ENCODE measurements around the gene PDCD2L. TPM values are rescaled to one million over a fixed set of nuclear protein-coding genes. Genes with fewer than 3 reads are reported as not detected.

The PDCD2L gene
- total RNA-seq, 1 donor from 2014 or later: 30.0 TPM

DNA sequence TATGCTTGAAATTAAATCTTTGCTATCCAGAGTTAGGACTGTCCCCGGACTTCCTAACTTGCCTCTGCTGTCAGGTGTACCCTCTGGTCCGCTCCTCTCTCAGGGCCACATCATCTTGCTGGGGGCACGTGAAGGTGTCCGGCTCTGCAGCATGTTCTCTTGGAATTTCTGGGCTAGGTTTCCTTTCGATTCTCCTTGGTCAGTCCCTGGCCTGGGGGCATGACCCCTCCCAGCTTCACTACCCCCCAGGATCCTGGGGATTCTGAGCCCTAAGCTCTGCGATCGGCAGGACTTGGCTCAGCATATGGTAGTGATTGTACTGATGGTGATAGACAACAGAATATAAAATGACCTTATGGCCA lies 44.3 kb upstream of the PDCD2L start:
- Histone ChIP-seq H3K9me3 (no peaks in the 10 kb centered on the region), H3K4me3 (peak overlapping the region; percentile 40 to 50), H3K27me3 (no peaks in the 10 kb centered on the region), H3K27ac (peak overlapping the region; percentile 66 to 83), H3K36me3 (peaks cover 5 to 9% of the 10 kb centered on the region in 2 donors), H3K4me1 (peaks cover 0 to 3% of the 10 kb centered on the region in 2 donors)
- no peak for DNase-seq (ENCODE audit: low spot score in 2 of 2)
- TF ChIP-seq, protein P1, sequence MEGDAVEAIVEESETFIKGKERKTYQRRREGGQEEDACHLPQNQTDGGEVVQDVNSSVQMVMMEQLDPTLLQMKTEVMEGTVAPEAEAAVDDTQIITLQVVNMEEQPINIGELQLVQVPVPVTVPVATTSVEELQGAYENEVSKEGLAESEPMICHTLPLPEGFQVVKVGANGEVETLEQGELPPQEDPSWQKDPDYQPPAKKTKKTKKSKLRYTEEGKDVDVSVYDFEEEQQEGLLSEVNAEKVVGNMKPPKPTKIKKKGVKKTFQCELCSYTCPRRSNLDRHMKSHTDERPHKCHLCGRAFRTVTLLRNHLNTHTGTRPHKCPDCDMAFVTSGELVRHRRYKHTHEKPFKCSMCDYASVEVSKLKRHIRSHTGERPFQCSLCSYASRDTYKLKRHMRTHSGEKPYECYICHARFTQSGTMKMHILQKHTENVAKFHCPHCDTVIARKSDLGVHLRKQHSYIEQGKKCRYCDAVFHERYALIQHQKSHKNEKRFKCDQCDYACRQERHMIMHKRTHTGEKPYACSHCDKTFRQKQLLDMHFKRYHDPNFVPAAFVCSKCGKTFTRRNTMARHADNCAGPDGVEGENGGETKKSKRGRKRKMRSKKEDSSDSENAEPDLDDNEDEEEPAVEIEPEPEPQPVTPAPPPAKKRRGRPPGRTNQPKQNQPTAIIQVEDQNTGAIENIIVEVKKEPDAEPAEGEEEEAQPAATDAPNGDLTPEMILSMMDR (IDR thresholded peaks at IDR 0.05): no peak
- intact Hi-C loops (cut with DNase I): loop anchor here (1.0 to 5.0 kb wide), 2 partner anchors 122 to 141 kb away; partner anchors contain the start of gene WTIP

DNA sequence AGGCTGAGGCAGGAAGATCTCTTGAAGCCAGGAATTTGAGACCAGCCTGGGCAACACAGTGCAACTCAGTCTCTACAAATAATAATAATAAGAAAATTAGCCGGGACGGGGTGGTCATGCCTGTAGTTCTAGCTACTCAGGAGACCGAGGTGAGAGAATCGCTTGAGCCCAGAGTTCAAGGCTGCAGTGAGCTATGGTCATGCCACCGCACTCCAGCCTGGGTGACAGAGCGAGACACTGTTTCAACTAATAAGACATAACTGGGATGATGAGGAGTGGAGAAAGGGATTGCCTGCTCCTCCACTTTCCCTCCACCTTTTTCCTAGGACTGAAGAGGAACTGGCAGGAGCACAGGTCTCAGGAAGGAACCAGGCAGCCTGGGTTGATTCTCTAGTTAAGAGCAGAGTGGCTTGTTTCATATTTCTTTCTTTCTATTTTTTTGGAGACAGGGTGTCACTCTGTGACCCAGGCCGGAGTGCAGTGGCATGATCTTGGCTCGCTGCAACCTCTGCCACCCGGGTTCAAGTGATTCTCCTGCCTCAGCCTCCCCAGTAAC lies 43.8 kb upstream of the PDCD2L start:
- no peak for DNase-seq (ENCODE audit: low spot score in 2 of 2)
- H3K4me1 ChIP-seq: peaks cover 0 to 3% of the 10 kb centered on the region in 2 donors
- peak overlapping the region; percentile 66 to 83 for H3K27ac ChIP-seq
- H3K9me3 ChIP-seq: no peaks in the 10 kb centered on the region
- H3K27me3 ChIP-seq: no peaks in the 10 kb centered on the region
- H3K4me3 ChIP-seq: no peak overlapping the region
- TF ChIP-seq, protein P1 (IDR thresholded peaks at IDR 0.05): no peak
- H3K36me3 ChIP-seq: peaks cover under 1 to 4% of the 10 kb centered on the region in 2 donors
- intact Hi-C loops (cut with DNase I): no loop called here

DNA sequence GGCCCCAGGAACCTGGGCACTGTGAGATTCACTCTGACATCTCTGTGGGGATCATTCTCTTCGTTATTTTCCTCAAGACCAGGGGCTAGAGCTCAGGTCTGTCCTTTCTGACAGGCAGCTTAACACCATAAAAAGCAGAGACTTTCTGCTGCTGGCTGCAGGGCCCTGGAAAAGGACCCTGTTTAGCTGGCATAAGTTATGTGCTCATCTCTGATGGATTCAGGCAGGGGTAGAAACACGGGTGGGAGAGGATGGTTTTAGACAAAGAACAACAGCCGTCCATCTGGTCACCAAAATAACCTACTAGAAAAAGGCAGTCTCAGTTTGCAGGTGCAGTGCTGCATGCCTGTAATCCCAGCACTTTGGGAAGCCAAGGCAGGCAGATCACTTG lies 41.5 kb upstream of the PDCD2L start:
- intact Hi-C loops (cut with DNase I): no loop called here

DNA sequence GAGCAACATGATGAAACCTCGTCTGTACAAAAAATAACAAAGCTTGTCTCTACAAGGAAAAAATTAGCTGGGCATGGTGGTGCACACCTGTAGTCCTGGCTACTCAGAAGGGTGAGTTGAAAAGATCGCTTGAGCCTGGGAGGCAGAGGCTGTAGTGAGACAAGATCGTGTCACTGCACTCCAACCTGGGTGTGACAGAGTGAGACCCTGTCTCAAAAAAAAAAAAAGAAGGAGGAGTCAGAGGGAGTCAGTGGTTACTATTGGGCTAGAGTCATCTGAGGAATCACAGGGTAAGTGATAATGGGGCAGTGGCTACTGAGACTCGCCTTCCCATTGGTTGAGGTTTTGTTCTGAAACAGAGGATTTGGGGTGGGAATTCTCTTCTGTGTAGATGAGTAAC lies 41.1 kb upstream of the PDCD2L start:
- DNase-seq (ENCODE audit: low spot score in 2 of 2): no peak
- Histone ChIP-seq H3K27ac (no peak overlapping the region), H3K27me3 (no peaks in the 10 kb centered on the region), H3K4me1 (peaks cover 8 to 17% of the 10 kb centered on the region in 2 donors), H3K9me3 (no peaks in the 10 kb centered on the region), H3K4me3 (no peak overlapping the region), H3K36me3 (peaks cover 1 to 12% of the 10 kb centered on the region in 2 donors)
- TF ChIP-seq, protein P1 (IDR thresholded peaks at IDR 0.05): no peak
- intact Hi-C loops (cut with DNase I): no loop called here

More for the DNA sequence above, 41.5 kb upstream of the PDCD2L start:
- Histone ChIP-seq H3K36me3 (peaks cover 0 to 9% of the 10 kb centered on the region in 2 donors), H3K4me1 (peaks cover 8 to 17% of the 10 kb centered on the region in 2 donors), H3K27me3 (no peaks in the 10 kb centered on the region), H3K4me3 (no peak overlapping the region), H3K9me3 (no peaks in the 10 kb centered on the region), H3K27ac (no peak overlapping the region)
- no peak for DNase-seq (ENCODE audit: low spot score in 2 of 2)
- TF ChIP-seq, protein P1 (IDR thresholded peaks at IDR 0.05): no peak

DNA sequence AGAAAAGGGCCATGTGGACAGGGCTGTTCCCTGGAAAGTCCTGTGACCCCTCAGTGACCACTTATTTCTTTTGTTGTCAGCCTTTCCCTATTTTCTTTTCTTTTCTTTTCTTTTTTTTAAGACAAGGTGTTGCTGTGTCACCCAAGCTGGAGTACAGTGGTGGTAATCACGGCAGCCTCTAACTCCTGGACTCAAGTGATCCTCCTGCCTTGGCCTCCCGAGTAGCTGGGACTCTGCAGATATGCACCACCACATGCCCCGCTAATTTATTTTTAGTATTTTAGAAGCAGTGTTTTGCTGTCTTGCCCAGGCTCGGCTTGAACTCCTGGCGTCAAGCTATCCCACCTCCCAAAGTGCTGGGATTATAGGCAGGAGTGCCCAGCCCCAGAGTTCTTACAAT lies 40.3 kb upstream of the PDCD2L start:
- no peak overlapping the region for H3K4me3 ChIP-seq
- intact Hi-C loops (cut with DNase I): no loop called here
- no peak overlapping the region for H3K27ac ChIP-seq
- no peaks in the 10 kb centered on the region for H3K27me3 ChIP-seq
- no peaks in the 10 kb centered on the region for H3K9me3 ChIP-seq
- H3K36me3 ChIP-seq: peaks cover 10 to 20% of the 10 kb centered on the region in 2 donors
- H3K4me1 ChIP-seq: peaks cover 8 to 14% of the 10 kb centered on the region in 2 donors
- no peak for DNase-seq (ENCODE audit: low spot score in 2 of 2)
- TF ChIP-seq, protein P1 (IDR thresholded peaks at IDR 0.05): no peak

Data from ascending aorta (tissue), 2 donors.